ENCODE data around the gene FGF18. TPM values are rescaled to one million over a fixed set of nuclear protein-coding genes. Genes with fewer than 3 reads are reported as not detected.
"Not testable (repeated sequence)": the region's sequence is repeated elsewhere in the genome, so short reads cannot be mapped to it uniquely, and the experiment has no call there.

FGF18 gene
- total RNA-seq, 1 donor from 2014 or later, result 1.7 TPM

DNA sequence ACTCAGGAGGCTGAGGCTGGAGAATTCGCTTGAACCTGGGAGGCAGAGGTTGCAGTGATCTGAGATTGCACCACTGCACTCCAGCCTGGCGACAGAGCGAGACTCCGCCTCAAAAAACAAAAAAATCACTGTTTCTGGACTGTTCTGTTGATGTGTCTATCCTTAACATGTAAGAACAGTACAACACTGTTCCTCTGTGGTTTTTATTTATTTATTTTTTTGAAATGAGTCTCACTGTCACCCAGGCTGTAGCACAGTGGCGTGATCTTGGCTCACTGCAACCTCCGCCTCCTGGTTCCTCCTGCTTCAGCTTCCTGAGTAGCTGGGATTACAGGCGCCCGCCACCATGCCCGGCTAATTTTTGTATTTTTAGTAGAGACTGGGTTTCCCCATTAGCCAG, 20.8 kb upstream of the FGF18 start:
- not testable (repeated sequence) for DNase-seq (ENCODE audit: low spot score)

DNA sequence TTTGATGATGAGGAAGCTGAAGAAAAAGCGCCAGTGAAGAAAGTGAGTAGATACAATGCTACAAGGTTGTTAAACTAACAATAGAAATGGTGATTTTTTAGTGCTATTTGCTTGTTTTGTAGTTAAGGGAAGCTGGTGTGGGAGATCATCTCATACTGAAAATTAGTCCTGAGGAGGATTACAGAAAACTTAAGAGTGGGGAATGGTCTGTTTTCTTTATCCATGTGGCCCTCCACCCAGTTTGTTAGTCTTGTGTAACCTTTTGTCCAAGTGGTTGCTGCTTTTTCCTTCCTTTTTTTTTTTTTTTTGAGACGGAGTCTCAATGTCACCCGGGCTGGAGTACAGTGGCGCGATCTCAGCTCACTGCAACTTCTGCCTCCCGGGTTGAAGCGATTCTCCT, 19.3 kb upstream of the FGF18 start:
- DNase-seq (ENCODE audit: low spot score), result no peak

GRCh38 chr5:171401167-171401947, 18.1 kb upstream of the FGF18 start:
- no peak for DNase-seq (ENCODE audit: low spot score)

DNA sequence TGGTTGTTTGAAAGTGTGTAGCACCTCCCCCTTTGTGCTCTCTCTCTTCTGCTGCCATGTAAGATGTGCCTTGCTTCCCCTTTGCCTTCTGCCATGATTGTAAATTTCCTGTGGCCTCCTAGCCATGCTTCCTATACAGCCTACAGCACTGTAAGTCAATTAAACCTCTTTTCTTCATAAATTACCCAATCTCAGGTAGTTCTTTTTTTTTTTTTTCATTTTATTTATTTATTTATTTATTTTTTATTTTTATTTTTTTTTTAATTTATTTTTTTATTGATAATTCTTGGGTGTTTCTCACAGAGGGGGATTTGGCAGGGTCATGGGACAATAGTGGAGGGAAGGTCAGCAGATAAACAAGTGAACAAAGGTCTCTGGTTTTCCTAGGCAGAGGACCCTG, 16.7 kb upstream of the FGF18 start:
- DNase-seq (ENCODE audit: low spot score), result not testable (repeated sequence)

DNA sequence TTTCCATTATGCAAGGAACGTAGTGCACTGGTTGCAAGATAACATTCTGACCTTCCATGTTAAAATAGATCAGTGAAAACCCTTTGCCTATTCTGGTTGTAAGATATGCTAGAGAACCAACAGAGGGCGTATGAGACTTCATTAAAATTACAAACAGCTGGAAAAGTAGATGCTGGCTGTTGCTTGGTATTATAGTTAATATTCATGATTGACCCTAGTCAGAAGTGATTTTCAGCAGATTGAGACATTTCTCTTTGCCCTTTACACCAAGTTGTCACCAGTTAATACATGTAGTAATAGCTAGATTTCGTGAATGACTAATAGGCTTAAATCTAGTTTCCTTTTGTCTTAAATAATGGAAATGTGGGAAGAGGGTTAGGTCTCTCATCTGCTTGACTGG, 13.8 kb upstream of the FGF18 start:
- DNase-seq (ENCODE audit: low spot score), result no peak

- DNase-seq (ENCODE audit: low spot score), result no peak
Measured at GRCh38 chr5:171407234-171407633, 12.2 kb upstream of the FGF18 start.

DNA sequence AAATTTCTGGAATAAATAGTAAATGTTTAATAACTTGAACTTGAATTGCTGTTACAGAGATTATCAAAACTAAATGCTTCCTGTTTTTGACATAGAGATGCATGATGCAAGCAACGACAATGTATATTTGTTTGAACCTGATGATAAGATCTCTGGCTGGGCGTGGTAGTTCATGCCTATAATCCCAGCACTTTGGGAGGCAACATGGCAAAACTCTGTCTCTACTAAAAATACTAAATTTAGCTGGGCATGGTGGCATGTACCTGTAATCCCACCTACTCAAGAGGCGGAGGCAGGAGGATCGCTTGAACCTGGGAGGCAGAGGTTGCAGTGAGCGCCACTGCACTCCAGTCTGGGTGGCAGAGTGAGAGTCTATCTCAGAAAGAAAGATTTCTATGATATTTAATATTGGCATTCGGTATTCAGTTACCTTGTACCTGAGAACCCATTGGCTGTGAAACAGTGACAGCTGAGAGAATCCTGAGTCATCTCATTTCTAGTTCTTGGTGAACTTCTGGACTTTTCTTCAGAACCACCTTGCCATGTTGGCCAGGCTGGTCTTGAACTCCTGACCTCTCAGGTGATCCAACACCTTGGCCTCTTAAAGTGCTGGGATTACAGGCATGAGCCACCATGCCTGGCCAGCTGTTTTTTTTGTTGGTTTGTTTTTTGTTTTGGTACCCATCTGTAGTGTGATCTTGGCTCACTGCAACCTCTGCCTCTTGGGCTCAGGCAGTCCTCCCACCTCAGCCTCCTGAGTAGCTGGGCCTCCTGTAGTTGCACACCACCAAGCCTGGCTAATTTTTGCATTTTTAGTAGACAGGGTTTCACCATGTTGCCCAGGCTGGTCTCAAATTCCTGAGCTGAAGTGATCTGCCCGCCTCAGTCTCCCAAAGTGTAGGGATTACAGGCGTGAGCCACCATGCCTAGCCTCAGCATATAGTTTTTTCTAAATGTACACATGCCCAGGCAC, 10.0 kb upstream of the FGF18 start:
- DNase-seq (ENCODE audit: low spot score), result no peak

- DNase-seq (ENCODE audit: low spot score), result no peak
Measured at GRCh38 chr5:171410181-171410580, 9.3 kb upstream of the FGF18 start.

- DNase-seq (ENCODE audit: low spot score), result no peak
Measured at GRCh38 chr5:171412186-171412585, 7.3 kb upstream of the FGF18 start.

GRCh38 chr5:171413153-171413910, 6.1 kb upstream of the FGF18 start:
- no peak for DNase-seq (ENCODE audit: low spot score)

DNA sequence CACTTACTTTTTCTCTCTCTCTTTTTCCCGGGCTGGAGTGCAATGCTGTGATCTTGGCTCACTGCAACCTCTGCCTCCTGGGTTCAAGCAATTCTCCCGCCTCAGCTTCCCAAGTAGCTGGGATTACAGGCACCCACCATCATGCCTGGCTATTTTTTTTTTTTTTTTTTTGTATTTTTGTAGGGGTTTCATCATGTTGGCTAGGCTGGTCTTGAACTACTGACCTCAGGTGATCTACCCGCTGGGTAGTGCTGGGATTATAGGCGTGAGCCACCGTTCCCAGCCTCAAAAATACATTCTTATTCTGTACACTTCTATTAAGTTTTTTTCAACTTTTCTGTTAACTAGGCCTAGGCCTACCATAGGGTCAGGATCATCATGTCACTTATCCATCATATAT, 5.5 kb upstream of the FGF18 start:
- DNase-seq (ENCODE audit: low spot score), result not testable (repeated sequence)

DNA sequence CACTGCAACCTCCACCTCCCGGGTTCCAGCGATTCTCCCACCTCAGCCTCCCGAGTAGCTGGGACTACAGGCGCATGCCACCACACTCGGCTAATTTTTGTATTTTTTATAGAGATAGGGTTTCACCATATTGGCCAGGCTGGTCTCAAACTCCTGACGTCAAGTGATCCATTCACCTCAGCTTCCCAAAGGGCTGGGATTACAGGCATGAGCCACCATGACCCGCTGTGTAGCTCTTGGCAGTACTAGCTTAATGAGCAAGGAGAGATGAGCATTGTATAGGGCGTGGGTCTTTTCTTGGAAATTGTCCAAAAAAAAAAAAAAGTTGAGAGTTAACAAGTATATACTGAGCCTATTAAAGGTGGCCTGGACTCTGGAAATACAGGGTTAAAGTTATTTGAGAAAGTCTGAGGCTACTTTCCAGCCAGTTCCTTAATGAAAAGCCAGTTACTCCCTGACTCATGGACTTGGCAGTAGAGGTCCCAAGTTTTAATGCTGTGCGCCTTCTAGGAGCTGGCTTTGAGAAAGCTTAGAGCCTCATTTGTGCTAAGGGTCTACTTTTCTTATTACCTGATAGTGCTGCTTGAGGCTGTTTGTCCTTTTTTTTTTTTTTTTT, 4.2 kb upstream of the FGF18 start:
- no peak for DNase-seq (ENCODE audit: low spot score)

GRCh38 chr5:171416160-171417049, 3.0 kb upstream of the FGF18 start:
- no peak for DNase-seq (ENCODE audit: low spot score)

DNA sequence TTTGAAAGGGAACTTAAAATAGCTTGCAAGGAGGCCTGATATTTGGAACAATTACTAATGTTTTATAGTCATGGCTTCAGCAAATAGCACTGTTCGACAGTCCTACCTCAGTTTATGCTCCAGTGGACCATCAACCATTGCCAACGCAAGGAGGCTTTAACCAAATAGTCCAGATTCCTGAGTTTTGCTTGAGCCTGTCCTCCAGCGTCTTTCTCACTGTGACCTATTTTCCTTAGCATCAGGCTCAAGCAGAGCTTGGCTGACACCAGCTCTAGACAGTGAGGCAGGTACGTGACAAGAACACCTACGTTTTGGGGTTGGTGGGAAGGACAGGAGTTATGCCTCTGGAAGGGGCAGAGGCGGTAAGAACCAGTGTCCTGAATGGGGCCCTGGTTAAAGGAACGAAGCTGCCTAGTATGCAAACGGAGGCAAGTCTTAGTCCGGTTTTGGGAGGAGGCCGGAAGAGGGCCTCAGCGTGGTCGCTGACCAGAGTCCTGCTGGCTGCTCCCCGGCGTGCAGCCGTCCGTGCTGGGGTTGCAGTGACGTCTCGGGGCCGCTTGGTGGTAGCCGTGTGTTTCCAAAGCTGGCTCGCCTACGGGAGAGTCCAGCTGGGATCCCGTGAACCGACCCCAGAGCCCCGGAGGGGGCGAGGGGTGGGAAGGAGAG, 998 bp upstream of the FGF18 start:
- peak; percentile 94 for DNase-seq (ENCODE audit: low spot score)

GRCh38 chr5:171419688-171420430, 412 bp downstream of the FGF18 start:
- DNase-seq (ENCODE audit: low spot score), result peak; percentile 88

GRCh38 chr5:171420431-171421241, 1.2 kb downstream of the FGF18 start:
- DNase-seq (ENCODE audit: low spot score), result peak; percentile 93

DNA sequence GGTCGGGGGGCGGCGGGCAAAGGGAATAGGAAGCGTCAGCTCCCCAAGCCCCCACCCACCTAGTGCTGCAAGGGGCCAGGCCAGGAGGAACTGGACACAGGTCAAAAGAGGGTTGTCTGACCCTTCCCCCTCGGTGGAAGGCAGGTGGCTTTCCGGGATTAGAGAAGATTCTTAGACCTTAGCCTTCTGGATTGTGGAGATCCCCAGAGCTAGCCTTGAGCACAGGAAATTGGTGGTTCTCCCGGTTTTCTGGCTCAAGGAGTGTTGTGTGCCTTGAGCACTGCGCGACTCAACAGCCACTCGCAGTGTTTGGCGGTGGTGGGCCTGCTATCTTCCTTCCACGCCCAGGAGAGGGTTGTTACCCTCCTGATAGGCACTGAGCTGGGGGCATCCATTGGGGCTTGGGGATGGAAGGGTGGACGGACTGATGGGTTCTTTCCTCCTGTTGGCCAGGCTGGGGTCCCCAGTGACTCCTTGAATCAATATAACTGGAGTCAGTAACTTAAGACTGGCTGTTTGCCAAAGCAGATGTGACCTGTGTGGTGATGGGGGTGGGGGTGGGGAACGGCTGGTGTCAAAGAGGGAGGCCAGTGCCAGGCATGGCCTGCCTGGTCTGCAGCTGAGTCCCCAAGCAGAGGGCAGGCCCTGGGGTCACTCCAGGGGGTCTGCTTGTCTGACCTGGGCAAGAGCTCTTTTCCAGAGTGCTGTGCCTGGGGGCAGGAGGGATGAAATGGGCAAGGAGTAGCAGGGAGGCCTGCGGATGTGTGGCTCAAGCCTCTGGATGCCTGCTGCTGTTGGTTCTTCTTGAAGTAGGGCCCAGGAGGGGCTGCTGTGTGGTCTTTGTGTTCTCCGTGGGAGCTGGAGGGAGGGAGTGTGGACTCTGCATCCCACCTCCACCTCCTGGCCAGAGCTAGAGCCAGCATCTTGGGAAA, 2.1 kb downstream of the FGF18 start:
- DNase-seq (ENCODE audit: low spot score), result peak; percentile 78
